Heart right ventricle (tissue), 16 donors: ENCODE data around the gene ALK. TPM values are rescaled to one million over a fixed set of nuclear protein-coding genes. Genes with fewer than 3 reads are reported as not detected.
A peak's percentile ranks its signal among the peaks of the same experiment; 100 is the strongest.

Source experiments
- ATAC-seq, 8 donors: fragments of 200-7000 bp; cut with Tn5 transposase; one replicate each; pipeline ENCODE4 v1.9.1; 2020; ENCODE audit warnings: mild to moderate bottlenecking in 8 of 8, moderate library complexity in 8 of 8, moderate number of reproducible peaks in 1 of 8
- DNase-seq, 2 donors: peaks; one replicate each; pipeline ENCODE4 v3.0.0-alpha.2; 2020
- H3K27ac ChIP-seq, 10 donors: fragments of 200-600 bp; sonication (generic) in 2 of 10; one replicate each; pipeline versions ENCODE4 v1.5.0 to v1.8.0; 2020 to 2022; ENCODE audit warnings: mild to moderate bottlenecking in 3 of 10
- H3K27me3 ChIP-seq, 7 donors: fragments of 200-600 bp; one replicate each; pipeline ENCODE4 v1.8.0; 2021 to 2022; ENCODE audit warnings: mild to moderate bottlenecking in 2 of 7
- H3K36me3 ChIP-seq, 9 donors: fragments of 200-600 bp; sonication (generic) in 1 of 9; one replicate each; pipeline versions ENCODE4 v1.5.0 to v1.8.0; 2020 to 2022; ENCODE audit warnings: mild to moderate bottlenecking in 2 of 9
- H3K4me1 ChIP-seq, 9 donors: fragments of 200-600 bp; sonication (generic) in 1 of 9; one replicate each; pipeline versions ENCODE4 v1.5.0 to v1.8.0; 2020 to 2022; ENCODE audit warnings: mild to moderate bottlenecking in 4 of 9
- H3K4me3 ChIP-seq, 10 donors: fragments of 200-600 bp; sonication (generic) in 2 of 10; one replicate each; pipeline versions ENCODE4 v1.5.0 to v1.8.0; 2020 to 2022; ENCODE audit warnings: mild to moderate bottlenecking in 7 of 10, moderate library complexity in 2 of 10
- H3K9me3 ChIP-seq, 11 donors: fragments of 200-600 bp in 10 of 11; sonication (generic) in 2 of 11; one replicate each; pipeline versions ENCODE4 v1.5.0 to v1.8.0; 2013 to 2022; ENCODE audit warnings: mild to moderate bottlenecking in 2 of 11, control low read depth in 1 of 11, moderate library complexity in 1 of 11
- CTCF ChIP-seq, 9 donors: fragments of 200-600 bp; sonication (generic) in 2 of 9; IDR thresholded peaks; one replicate each; pipeline versions ENCODE4 v1.5.0 to v1.8.0; 2021 to 2022; ENCODE audit warnings: antibody characterized with exemption in 9 of 9, mild to moderate bottlenecking in 5 of 9, moderate library complexity in 1 of 9
- WGBS, 2 donors: extraction: QIAGEN DNeasy Blood & Tissue Kit; methylation state at CpG; one replicate each; pipeline ENCODE4 v1.1.7; 2013; ENCODE audit warnings: inconsistent platforms in 1 of 2; 5-methylcytosine and 5-hydroxymethylcytosine counted together
- intact Hi-C, 10 donors: fragments of 100-400 bp; cut with DNase I; formaldehyde crosslinking; loops; one replicate each; pipeline versions ENCODE4 v1.11.1 to v1.14.2; 2022
- polyA plus RNA-seq, 2 donors: library from polyadenylated mRNA; stranded (reverse); fragments of 200-250 nt; gene quantifications; one replicate each; pipeline ENCODE4 v1.2.3, GENCODE V29; 2013
- total RNA-seq, 10 donors: library from RNA; stranded (reverse); fragmentation: NEBNext Ultra II Directional in 3 of 10; extraction: Animal tissue kit (Norgen Biotek cat#: 25700) in 3 of 10; gene quantifications; one replicate each; pipeline versions ENCODE4 v1.2.1 to v1.2.4, GENCODE V29; 2021 to 2023
- donor health status: Arrhythmogenic right ventricular cardiomyopathy.
- donor health status: ischemic (EF 13 %, LVEDD 7.1; RV severe dilation, severe dysfunction).
- donor health status: healthy with polysubstance abuse.
- donor health status: DM: no; HTN: yes; CAD: no.
- donor health status: DM: no; HTN: no; CAD: no.
- donor health status: ischemic (EF 25% LVEDD 6.9; RV normal size, moderate dysfunction).
- donor health status: ischemic (EF 25% LVEDD 5.7; RV mildly dilated, moderate dysfunction).
- donor health status: healthy.
- donor health status: DM: yes; HTN: yes; CAD: no.
- donor health status: Ischemic cardiomyopathy.
- donor health status: ischemic (EF 35%, LVEDD 5.7; RV mildly dilated, moderate dysfunction).
- donor health status: nonischemic (EF 11% LVEDD 7.7; RV severe dilation, severe dysfunction).
- donor health status: DM: yes; HTN: yes; CAD: no.
- donor health status: PGD.
- donor health status: ischemic (EF 29% LVEDD 5.4; RV normal size, mild dysfunction).
- donor health status: nonischemic (EF 23%, LVEDD 6.1; RV moderate dilation, normal function).

Gene ALK
- total and polyA plus RNA-seq, 12 donors = 0.01 to 0.24 (median 0.08) TPM; not detected in 7

- Histone ChIP-seq H3K4me3 (no peak overlapping the region), H3K9me3 (no peaks in the 10 kb centered on the region), H3K36me3 (no peaks in the 10 kb centered on the region), H3K27me3 (peaks cover 0 to 2% (median 0%) of the 10 kb centered on the region in 7 donors), H3K27ac (no peak overlapping the region), H3K4me1 (peaks cover 0 to 12% (median 0%) of the 10 kb centered on the region in 9 donors)
- DNase-seq = no peak
- no peak for ATAC-seq
- intact Hi-C loops = no loop called here
- TF ChIP-seq CTCF (IDR thresholded peaks at IDR 0.05) = no peak
These were observed 291.9 kb downstream of the ALK start for GRCh38 chr2:29629495-29629894.

- TF ChIP-seq CTCF (IDR thresholded peaks at IDR 0.05) = no peak
- H3K36me3 ChIP-seq = no peaks in the 10 kb centered on the region
- ATAC-seq (peak; percentile 74 to 95 (median 88)), DNase-seq (peak in 1 of 2 donors; percentile 59)
- H3K27me3 ChIP-seq = peaks cover 0 to 2% (median 0%) of the 10 kb centered on the region in 7 donors
- no peak overlapping the region for H3K27ac ChIP-seq
- peaks cover 0 to 12% (median 0%) of the 10 kb centered on the region in 9 donors for H3K4me1 ChIP-seq
- intact Hi-C loops = no loop called here
- H3K4me3 ChIP-seq = no peak overlapping the region
- H3K9me3 ChIP-seq = no peaks in the 10 kb centered on the region
- 40 to 49% methylated on average over 4 of the region's 4 CpGs for WGBS, 2 donors
These were observed 292.5 kb downstream of the ALK start for GRCh38 chr2:29628862-29629261.

GRCh38 chr2:29628108-29628745 lies 293.2 kb downstream of the ALK start:
- no peak for TF ChIP-seq CTCF (IDR thresholded peaks at IDR 0.05)
- H3K27me3 ChIP-seq = peaks cover 0 to 2% (median 0%) of the 10 kb centered on the region in 7 donors
- DNase-seq (no peak), ATAC-seq (no peak)
- peaks cover 0 to 12% (median 0%) of the 10 kb centered on the region in 9 donors for H3K4me1 ChIP-seq
- intact Hi-C loops = no loop called here
- WGBS, 2 donors = 62 to 63% methylated on average over 2 of the region's 2 CpGs
- no peaks in the 10 kb centered on the region for H3K36me3 ChIP-seq
- H3K27ac ChIP-seq = no peak overlapping the region
- H3K4me3 ChIP-seq = no peak overlapping the region
- H3K9me3 ChIP-seq = no peaks in the 10 kb centered on the region

GRCh38 chr2:29627279-29627711 lies 294.1 kb downstream of the ALK start:
- DNase-seq (no peak), ATAC-seq (peak in 1 of 8 donors; percentile 25)
- no peak for TF ChIP-seq CTCF (IDR thresholded peaks at IDR 0.05)
- H3K27me3 ChIP-seq = peaks cover 0 to 2% (median 0%) of the 10 kb centered on the region in 7 donors
- H3K36me3 ChIP-seq = no peaks in the 10 kb centered on the region
- peaks cover 0 to 12% (median 0%) of the 10 kb centered on the region in 9 donors for H3K4me1 ChIP-seq
- 42 to 65% methylated on average over 5 of the region's 5 CpGs for WGBS, 2 donors
- H3K9me3 ChIP-seq = no peaks in the 10 kb centered on the region
- no peak overlapping the region for H3K4me3 ChIP-seq
- no peak overlapping the region for H3K27ac ChIP-seq
- intact Hi-C loops = no loop called here
